H9 (cell line): ENCODE data around the gene OTOGL. TPM values are rescaled to one million over a fixed set of nuclear protein-coding genes. Genes with fewer than 3 reads are reported as not detected.

Experiments used
- DNase-seq: peaks from one replicate; pipeline ENCODE4 v3.0.0-alpha.2; 2017
- H2AFZ ChIP-seq: one replicate; pipeline ENCODE4 v1.6.1; 2013; ENCODE audit warnings: mild to moderate bottlenecking, low read length, control low read depth, moderate library complexity
- H2AK5ac ChIP-seq: 2 replicates; pipeline ENCODE4 v1.6.1; 2013; ENCODE audit warnings: low read length, control low read depth, mixed read lengths; ENCODE audit not compliant: insufficient read length
- H2BK120ac ChIP-seq: one replicate; pipeline ENCODE4 v1.6.1; 2013; ENCODE audit warnings: low read depth, mild to moderate bottlenecking, low read length, control low read depth, inconsistent platforms; ENCODE audit not compliant: poor library complexity, severe bottlenecking
- H2BK12ac ChIP-seq: 2 replicates; pipeline ENCODE4 v1.6.1; 2013; ENCODE audit warnings: low read length, control low read depth, mixed read lengths, low read depth; ENCODE audit not compliant: insufficient read length
- H2BK15ac ChIP-seq: 2 replicates; pipeline ENCODE4 v1.6.1; 2013; ENCODE audit warnings: low read depth, low read length, control low read depth
- H2BK20ac ChIP-seq: one replicate; pipeline ENCODE4 v1.6.1; 2013; ENCODE audit warnings: low read depth, mild to moderate bottlenecking, low read length, control low read depth, inconsistent platforms; ENCODE audit not compliant: poor library complexity, severe bottlenecking
- H2BK5ac ChIP-seq: 2 replicates; pipeline ENCODE4 v1.6.1; 2013; ENCODE audit warnings: low read length, control low read depth, mixed read lengths; ENCODE audit not compliant: insufficient read length
- H3K14ac ChIP-seq: 2 replicates; pipeline ENCODE4 v1.6.1; 2013; ENCODE audit warnings: low read length, control low read depth; ENCODE audit not compliant: insufficient read depth
- H3K18ac ChIP-seq: 2 replicates; pipeline ENCODE4 v1.6.1; 2013; ENCODE audit warnings: low read depth, mild to moderate bottlenecking, mixed read lengths, low read length, control low read depth; ENCODE audit not compliant: insufficient read length
- H3K23ac ChIP-seq: 2 replicates; pipeline ENCODE4 v1.6.1; 2013; ENCODE audit warnings: low read length, control low read depth, mixed read lengths, low read depth; ENCODE audit not compliant: insufficient read length
- H3K23me2 ChIP-seq: 2 replicates; pipeline ENCODE4 v1.6.1; 2013; ENCODE audit warnings: low read depth, mild to moderate bottlenecking, mixed read lengths, low read length, control low read depth; ENCODE audit not compliant: insufficient read length, poor library complexity, severe bottlenecking
- H3K27ac ChIP-seq: 2 replicates; pipeline ENCODE4 v1.5.1; 2013; ENCODE audit warnings: low read length, control low read depth, mixed read lengths, low read depth; ENCODE audit not compliant: insufficient read length
- H3K27me3 ChIP-seq: 2 replicates; pipeline ENCODE4 v1.6.1; 2013; ENCODE audit warnings: low read length, control low read depth, inconsistent platforms; ENCODE audit not compliant: insufficient read depth
- H3K4ac ChIP-seq: 2 replicates; pipeline ENCODE4 v1.6.1; 2013; ENCODE audit warnings: low read depth, mild to moderate bottlenecking, control low read depth, inconsistent platforms, low read length, moderate library complexity
- H3K4me1 ChIP-seq: 2 replicates; pipeline ENCODE4 v1.6.1; 2013; ENCODE audit warnings: low read length, control low read depth, inconsistent platforms; ENCODE audit not compliant: insufficient read depth
- H3K4me2 ChIP-seq: 2 replicates; pipeline ENCODE4 v1.6.1; 2013; ENCODE audit warnings: low read length, control low read depth, mixed read lengths; ENCODE audit not compliant: insufficient read length, insufficient read depth
- H3K56ac ChIP-seq: 2 replicates; pipeline ENCODE4 v1.6.1; 2013; ENCODE audit warnings: low read depth, mild to moderate bottlenecking, mixed read lengths, low read length, control low read depth; ENCODE audit not compliant: insufficient read length
- H3K79me1 ChIP-seq: 2 replicates; pipeline ENCODE4 v1.6.1; 2013; ENCODE audit warnings: low read depth, mild to moderate bottlenecking, moderate library complexity, low read length, control low read depth, inconsistent platforms; ENCODE audit not compliant: insufficient read depth, poor library complexity, severe bottlenecking
- H3K79me2 ChIP-seq: 2 replicates; pipeline ENCODE4 v1.6.1; 2013; ENCODE audit warnings: low read length, control low read depth, inconsistent platforms; ENCODE audit not compliant: insufficient read depth
- H3K9ac ChIP-seq: 2 replicates; pipeline ENCODE4 v1.6.1; 2013; ENCODE audit warnings: low read length, control low read depth, mixed read lengths; ENCODE audit not compliant: insufficient read length; ENCODE audit errors: extremely low read depth
- H3K9me3 ChIP-seq: one replicate; pipeline ENCODE4 v1.6.1; 2013; ENCODE audit warnings: low read depth, low read length, inconsistent platforms; ENCODE audit not compliant: control insufficient read depth
- H3T11ph ChIP-seq: one replicate; pipeline ENCODE4 v1.6.1; 2013; ENCODE audit warnings: mild to moderate bottlenecking, low read length, control low read depth, inconsistent platforms
- H4K20me1 ChIP-seq: one replicate; pipeline ENCODE4 v1.6.1; 2013; ENCODE audit not compliant: control insufficient read depth, insufficient read length, insufficient read depth
- H4K5ac ChIP-seq: 2 replicates; pipeline ENCODE4 v1.6.1; 2013; ENCODE audit warnings: low read depth, mild to moderate bottlenecking, mixed read lengths, low read length, control low read depth; ENCODE audit not compliant: insufficient read length
- H4K8ac ChIP-seq: replicated peaks from 2 replicates; pipeline ENCODE4 v1.6.1; 2013; ENCODE audit warnings: low read length, control low read depth, mixed read lengths, low read depth; ENCODE audit not compliant: insufficient read length
- H4K91ac ChIP-seq: 2 replicates; pipeline ENCODE4 v1.6.1; 2013; ENCODE audit warnings: low read depth, mild to moderate bottlenecking, moderate library complexity, mixed read lengths, low read length, control low read depth; ENCODE audit not compliant: insufficient read length
- H3K27ac Mint-ChIP-seq, 3 experiments: 2 replicates in 2 of 3; 3 replicates in 1 of 3; pipeline ENCODE4 v1.8.0; 2020 to 2021; ENCODE audit warnings: mixed read lengths in 3 of 3, mild to moderate bottlenecking in 1 of 3, moderate library complexity in 1 of 3
- H3K27me3 Mint-ChIP-seq: 2 replicates; pipeline ENCODE4 v1.8.0; 2021; ENCODE audit warnings: low read depth, mild to moderate bottlenecking, moderate library complexity, mixed read lengths
- H3K36me3 Mint-ChIP-seq, 3 experiments: 2 replicates in 2 of 3; 3 replicates in 1 of 3; pipeline ENCODE4 v1.8.0; 2020 to 2021; ENCODE audit warnings: low read depth in 3 of 3, mixed read lengths in 3 of 3; ENCODE audit not compliant: insufficient read depth in 1 of 3
- H3K4me1 Mint-ChIP-seq, 2 experiments: 2 replicates each; pipeline ENCODE4 v1.8.0; 2020; ENCODE audit warnings: mixed read lengths in 2 of 2
- H3K4me3 Mint-ChIP-seq, 2 experiments: 2 replicates in 1 of 2; 3 replicates in 1 of 2; pipeline ENCODE4 v1.8.0; 2020 to 2021; ENCODE audit warnings: mild to moderate bottlenecking in 2 of 2, mixed read lengths in 2 of 2, moderate library complexity in 1 of 2
- H3K9me3 Mint-ChIP-seq, 2 experiments: 2 replicates in 1 of 2; 3 replicates in 1 of 2; pipeline ENCODE4 v1.8.0; 2020; ENCODE audit warnings: mild to moderate bottlenecking in 2 of 2, mixed read lengths in 2 of 2, moderate library complexity in 1 of 2
- CTCF ChIP-seq: fragments of 200-600 bp; sonication (generic); conservative IDR thresholded peaks from 3 replicates; pipeline ENCODE4 v1.8.0; 2021; ENCODE audit warnings: antibody characterized with exemption, mild to moderate bottlenecking
- WGBS: extraction: QIAGEN DNeasy Blood & Tissue Kit; methylation state at CpG from one replicate; pipeline ENCODE4 v1.1.7; 2013; ENCODE audit warnings: missing lambda C conversion rate, low lambda C conversion rate, mixed read lengths; ENCODE audit not compliant: insufficient read length; ENCODE audit errors: extremely low coverage; 5-methylcytosine and 5-hydroxymethylcytosine counted together
- total RNA-seq: library from RNA; stranded (reverse); gene quantifications from 2 replicates; pipeline ENCODE4 v1.2.1, GENCODE V29; 2021

OTOGL gene
- total RNA-seq, 1 experiment from 2014 or later = 0.11 TPM

DNA sequence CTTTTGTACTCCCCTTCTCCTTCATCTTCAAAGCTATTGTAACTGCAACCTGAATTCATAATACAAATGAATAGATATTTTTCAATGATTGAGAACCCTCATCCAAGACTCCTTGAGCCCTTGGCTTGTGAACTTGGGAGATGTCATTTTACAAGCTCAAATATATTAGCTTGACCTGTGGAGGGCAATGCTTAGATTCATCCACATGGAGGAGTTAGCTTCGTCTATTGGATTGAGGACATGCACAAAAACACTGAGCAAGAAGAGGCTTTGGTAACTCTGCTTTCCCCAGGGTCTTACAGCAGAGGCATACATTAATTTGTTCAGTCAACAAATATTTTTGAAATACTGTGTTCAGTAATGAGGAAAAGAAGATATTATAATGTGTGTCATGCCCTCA lies 101.1 kb downstream of the OTOGL start:
- no peak overlapping the region for H3K23ac ChIP-seq
- no peak overlapping the region for H3K14ac ChIP-seq
- H2BK20ac ChIP-seq = no peak overlapping the region
- no peaks in the 10 kb centered on the region for H3K9me3 ChIP-seq
- no peak overlapping the region for H4K8ac ChIP-seq
- H3K4me3 Mint-ChIP-seq = no peak overlapping the region
- H4K5ac ChIP-seq = no peak overlapping the region
- no peak for TF ChIP-seq CTCF
- H3K27me3 Mint-ChIP-seq = no peaks in the 10 kb centered on the region
- H3K56ac ChIP-seq = no peak overlapping the region
- WGBS = no CpG with 5 or more reads among the region's 1 CpG
- H3K27ac Mint-ChIP-seq = no peak overlapping the region
- H2AFZ ChIP-seq = no peak overlapping the region
- no peaks in the 10 kb centered on the region for H3K23me2 ChIP-seq
- no peak overlapping the region for H2BK15ac ChIP-seq
- peaks cover 5 to 6% of the 10 kb centered on the region in 2 experiments for H3K4me1 Mint-ChIP-seq
- H2AK5ac ChIP-seq = no peak overlapping the region
- no peak overlapping the region for H3K9ac ChIP-seq
- H4K91ac ChIP-seq = no peak overlapping the region
- H3K9me3 Mint-ChIP-seq = no peaks in the 10 kb centered on the region
- H3K79me1 ChIP-seq = no peaks in the 10 kb centered on the region
- H3K4ac ChIP-seq = no peak overlapping the region
- no peak overlapping the region for H2BK12ac ChIP-seq
- H3K36me3 Mint-ChIP-seq = no peaks in the 10 kb centered on the region
- no peak for DNase-seq
- H4K20me1 ChIP-seq = no peaks in the 10 kb centered on the region
- H2BK120ac ChIP-seq = no peak overlapping the region
- no peak overlapping the region for H2BK5ac ChIP-seq
- H3K4me2 ChIP-seq = no peak overlapping the region
- no peaks in the 10 kb centered on the region for H3K79me2 ChIP-seq
- no peak overlapping the region for H3T11ph ChIP-seq
- H3K27ac ChIP-seq = no peak overlapping the region
- no peaks in the 10 kb centered on the region for H3K4me1 ChIP-seq
- H3K27me3 ChIP-seq = no peaks in the 10 kb centered on the region
- no peak overlapping the region for H3K18ac ChIP-seq
